Measurements from ENCODE around the gene KDF1. TPM values are rescaled to one million over a fixed set of nuclear protein-coding genes. Genes with fewer than 3 reads are reported as not detected.

KDF1 gene
- total and polyA plus RNA-seq, 2 of the 13 experiments (the other 11 are each of a cell fraction or from before 2014, with no cell fraction given) = 1.9 to 4.9 TPM

GRCh38 chr1:26922431-26922729, 37.9 kb downstream of the KDF1 start:
- 12% methylated on average over 6 of the region's 6 CpGs for WGBS (ENCODE audit: low lambda C conversion rate)
- no peaks in the 10 kb centered on the region; a peak in 1 of 5 replicates for H3K27me3 ChIP-seq (ENCODE audit: control insufficient read depth in 1 of 2, insufficient read depth in 2 of 2, low read length in 2 of 2)
- peak overlapping the region; percentile 64 to 98 (median 82) for H3K4me3 ChIP-seq (replicated peaks in 1 of 3; ENCODE audit: insufficient read depth in 1 of 3, low read depth in 2 of 3, low read length in 3 of 3)
- H3K4me1 ChIP-seq (ENCODE audit: insufficient read depth, low read length) = peaks cover 51% of the 10 kb centered on the region
- CTCF ChIA-PET (ENCODE audit: low intra/inter-chr PET ratio, low total read pairs) = no interaction called here
- BruUV-seq (replicated peaks) = TSS peak; percentile 68
- TF ChIP-seq ZNF12 (CRISPR knock-in tag; IDR thresholded peaks at IDR 0.05) (0 out of 2 replicates have a peak, but pooled peaks have one; percentile 32), IRF1 (CRISPR knock-in tag; IDR thresholded peaks at IDR 0.05; ENCODE audit: low read depth) (0 out of 2 replicates have a peak, but pooled peaks have one; percentile 52), MXI1 (IDR thresholded peaks at IDR 0.05; ENCODE audit: borderline replicate concordance, low read depth, low read length) (0 out of 3 replicates have a peak, but pooled peaks have one; percentile 7), PAX8 (CRISPR knock-in tag; IDR thresholded peaks at IDR 0.05; ENCODE audit: borderline replicate concordance) (no peak), NPAS2 (CRISPR knock-in tag; IDR thresholded peaks at IDR 0.05; ENCODE audit: borderline replicate concordance) (no peak)
- ATAC-seq = no peak
- in situ Hi-C loops (cut with HindIII; ENCODE audit: extremely low pct_ligation_motif_present, low pct_unique_long_range_greater_than_20kb) = no loop called here
- intact Hi-C loops (cut with micrococcal nuclease; ENCODE audit: unreplicated experiment) = no loop called here
- no peak overlapping the region for H2AFZ ChIP-seq (ENCODE audit: low read length)
- H3K9ac ChIP-seq (ENCODE audit: insufficient read depth, low read depth, low read length) = peak overlapping the region; percentile 94
- H3K4me2 ChIP-seq (ENCODE audit: low read depth, low read length) = peak overlapping the region; percentile 97
- POLR2A ChIA-PET = interaction anchor here (1.4 to 2.4 kb wide), 4 partner anchors 9 to 22 kb away, joined by 5 to 24 read pairs (median 10); partner anchors contain the start of gene NR0B2
- no peaks in the 10 kb centered on the region for H3K9me3 ChIP-seq (ENCODE audit: low read length)
- peaks cover 4% of the 10 kb centered on the region; the same call in 1 of the 2 replicates for H4K20me1 ChIP-seq (ENCODE audit: insufficient read depth, low read length)
- DNase-seq (ENCODE audit: low spot score) = no peak
- FAIRE-seq = no peak
- H3K27ac ChIP-seq (ENCODE audit: extremely low read length, insufficient read depth, low read length) = peak overlapping the region; percentile 77
- H3K36me3 ChIP-seq (replicated peaks in 1 of 2; ENCODE audit: control insufficient read depth in 1 of 2, insufficient read depth in 2 of 2, low read length in 2 of 2) = peaks cover 10 to 24% of the 10 kb centered on the region in 2 experiments
- H3K79me2 ChIP-seq (ENCODE audit: insufficient read depth, low read length) = peaks cover 41% of the 10 kb centered on the region
